Measurements from ENCODE around the gene GATA3. TPM values are rescaled to one million over a fixed set of nuclear protein-coding genes. Genes with fewer than 3 reads are reported as not detected.
A peak's percentile ranks its signal among the peaks of the same experiment; 100 is the strongest.

The GATA3 gene
- total RNA-seq, 4 donors from 2014 or later, result 0.60 TPM; not detected in 3

DNA sequence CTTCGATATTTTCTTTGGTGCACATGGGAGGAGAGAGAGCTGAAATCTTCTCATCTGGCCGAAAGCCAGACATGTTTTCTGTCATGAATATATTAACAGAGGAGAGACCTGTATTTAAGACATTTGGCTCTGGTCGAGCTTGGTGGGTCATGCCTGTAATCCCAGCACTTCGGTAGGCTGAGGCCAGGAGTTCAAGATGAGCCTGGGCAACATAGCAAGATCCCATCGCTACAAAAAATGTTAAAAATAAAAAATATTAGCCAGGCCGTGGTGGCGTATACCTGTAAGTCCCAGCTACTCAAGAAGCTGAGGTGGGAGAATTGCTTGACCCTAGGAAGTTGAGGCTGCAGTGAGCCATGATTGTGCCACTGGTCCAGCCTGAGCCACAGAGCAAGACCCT, 21.9 kb upstream of the GATA3 start:
- no peak overlapping the region for H3K4me3 ChIP-seq
- no peak for DNase-seq (ENCODE audit: low spot score in 2 of 2)
- peaks cover 0 to 41% (median 13%) of the 10 kb centered on the region in 4 donors for H3K4me1 ChIP-seq
- WGBS, 2 donors, result 89 to 93% methylated on average over 7 of the region's 7 CpGs
- H3K27me3 ChIP-seq, result peaks cover 2 to 82% of the 10 kb centered on the region in 2 donors
- TF ChIP-seq POLR2A (IDR thresholded peaks at IDR 0.05), result no peak
- TF ChIP-seq, protein P1, sequence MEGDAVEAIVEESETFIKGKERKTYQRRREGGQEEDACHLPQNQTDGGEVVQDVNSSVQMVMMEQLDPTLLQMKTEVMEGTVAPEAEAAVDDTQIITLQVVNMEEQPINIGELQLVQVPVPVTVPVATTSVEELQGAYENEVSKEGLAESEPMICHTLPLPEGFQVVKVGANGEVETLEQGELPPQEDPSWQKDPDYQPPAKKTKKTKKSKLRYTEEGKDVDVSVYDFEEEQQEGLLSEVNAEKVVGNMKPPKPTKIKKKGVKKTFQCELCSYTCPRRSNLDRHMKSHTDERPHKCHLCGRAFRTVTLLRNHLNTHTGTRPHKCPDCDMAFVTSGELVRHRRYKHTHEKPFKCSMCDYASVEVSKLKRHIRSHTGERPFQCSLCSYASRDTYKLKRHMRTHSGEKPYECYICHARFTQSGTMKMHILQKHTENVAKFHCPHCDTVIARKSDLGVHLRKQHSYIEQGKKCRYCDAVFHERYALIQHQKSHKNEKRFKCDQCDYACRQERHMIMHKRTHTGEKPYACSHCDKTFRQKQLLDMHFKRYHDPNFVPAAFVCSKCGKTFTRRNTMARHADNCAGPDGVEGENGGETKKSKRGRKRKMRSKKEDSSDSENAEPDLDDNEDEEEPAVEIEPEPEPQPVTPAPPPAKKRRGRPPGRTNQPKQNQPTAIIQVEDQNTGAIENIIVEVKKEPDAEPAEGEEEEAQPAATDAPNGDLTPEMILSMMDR (IDR thresholded peaks at IDR 0.05), result no peak
- no peak for TF ChIP-seq EP300 (IDR thresholded peaks at IDR 0.05)
- no peak overlapping the region for H3K27ac ChIP-seq
- H3K36me3 ChIP-seq, result no peaks in the 10 kb centered on the region
- H3K9me3 ChIP-seq, result no peaks in the 10 kb centered on the region

DNA sequence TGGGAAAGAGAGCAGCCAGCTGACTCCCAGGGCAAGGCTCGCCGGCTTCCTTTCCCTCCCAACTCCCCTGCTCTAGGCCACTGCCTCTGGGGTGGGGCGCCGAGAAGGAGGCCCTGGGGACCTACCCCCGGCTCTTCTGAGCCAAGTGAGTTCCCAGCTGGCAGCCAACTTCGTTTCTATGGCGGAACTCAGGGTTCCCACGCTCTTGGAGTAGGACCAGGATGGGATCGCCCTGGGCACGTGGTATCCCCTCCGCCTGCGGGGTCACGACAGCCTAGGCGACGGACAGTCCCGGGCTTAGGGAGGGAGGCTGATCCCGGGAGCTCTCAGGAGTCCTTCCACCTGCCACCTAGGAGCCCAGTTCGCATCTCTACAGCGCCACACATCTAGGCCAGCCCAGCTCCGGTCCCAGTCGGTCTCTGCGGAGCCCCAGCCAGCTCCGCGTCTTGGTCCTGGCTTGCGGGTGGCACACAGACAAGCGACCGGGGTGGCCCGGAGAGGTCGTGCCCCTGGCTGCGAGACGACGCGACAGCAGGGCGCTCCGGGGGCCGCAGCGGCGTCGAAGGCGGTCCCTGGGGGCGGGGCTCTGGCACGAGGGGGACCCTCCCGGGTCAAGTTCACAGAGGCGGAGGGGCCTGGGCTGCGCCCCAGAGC, 20.5 kb upstream of the GATA3 start:
- H3K27me3 ChIP-seq, result peaks cover 2 to 96% of the 10 kb centered on the region in 2 donors
- peaks cover 0 to 48% (median 13%) of the 10 kb centered on the region in 4 donors for H3K4me1 ChIP-seq
- TF ChIP-seq POLR2A (IDR thresholded peaks at IDR 0.05), result no peak
- TF ChIP-seq, protein P1 (IDR thresholded peaks at IDR 0.05), result no peak
- TF ChIP-seq EP300 (IDR thresholded peaks at IDR 0.05), result no peak
- H3K9me3 ChIP-seq, result no peaks in the 10 kb centered on the region
- H3K4me3 ChIP-seq, result peak overlapping the region in 1 of 4 donors; percentile 8
- no peak for DNase-seq (ENCODE audit: low spot score in 2 of 2)
- no peaks in the 10 kb centered on the region for H3K36me3 ChIP-seq
- no peak overlapping the region for H3K27ac ChIP-seq
- WGBS, 2 donors, result 2 to 4% methylated on average over 35 to 44 of the region's 45 CpGs

DNA sequence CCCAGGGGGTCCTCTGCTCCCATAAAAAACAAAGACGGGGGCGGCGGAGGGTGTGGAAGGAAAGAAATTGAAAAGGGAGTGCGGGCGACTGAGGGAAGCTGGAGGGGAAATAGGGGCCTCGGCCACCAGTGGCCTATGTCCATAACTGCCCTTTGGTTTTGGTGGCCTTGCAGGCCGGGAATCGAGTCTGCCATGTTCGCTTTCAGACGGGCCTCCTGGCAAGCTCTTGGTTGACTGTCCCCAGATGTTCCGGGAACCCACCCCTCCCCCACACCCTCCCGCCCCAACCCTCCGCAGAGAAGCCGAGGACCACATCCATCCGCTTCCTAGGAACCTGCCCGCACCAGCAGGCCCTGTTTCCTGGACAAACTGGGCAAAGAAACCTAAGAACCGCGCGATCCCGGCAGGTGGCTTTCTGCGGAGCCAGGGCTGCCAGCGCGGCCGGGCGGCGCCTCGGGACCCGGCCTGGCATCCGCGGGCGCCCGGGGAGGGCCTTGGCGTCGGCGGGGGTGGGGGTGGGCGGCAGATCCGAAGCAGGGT, 20.0 kb upstream of the GATA3 start:
- no peaks in the 10 kb centered on the region for H3K36me3 ChIP-seq
- H3K4me3 ChIP-seq, result peak overlapping the region in 1 of 4 donors; percentile 8
- H3K27me3 ChIP-seq, result peaks cover 4 to 97% of the 10 kb centered on the region in 2 donors
- TF ChIP-seq POLR2A (IDR thresholded peaks at IDR 0.05), result no peak
- no peak for TF ChIP-seq EP300 (IDR thresholded peaks at IDR 0.05)
- TF ChIP-seq, protein P1 (IDR thresholded peaks at IDR 0.05), result no peak
- WGBS, 2 donors, result 4% methylated on average over 10 to 24 of the region's 37 CpGs
- peaks cover 0 to 48% (median 13%) of the 10 kb centered on the region in 4 donors for H3K4me1 ChIP-seq
- H3K27ac ChIP-seq, result no peak overlapping the region
- no peaks in the 10 kb centered on the region for H3K9me3 ChIP-seq
- DNase-seq (ENCODE audit: low spot score in 2 of 2), result no peak

DNA sequence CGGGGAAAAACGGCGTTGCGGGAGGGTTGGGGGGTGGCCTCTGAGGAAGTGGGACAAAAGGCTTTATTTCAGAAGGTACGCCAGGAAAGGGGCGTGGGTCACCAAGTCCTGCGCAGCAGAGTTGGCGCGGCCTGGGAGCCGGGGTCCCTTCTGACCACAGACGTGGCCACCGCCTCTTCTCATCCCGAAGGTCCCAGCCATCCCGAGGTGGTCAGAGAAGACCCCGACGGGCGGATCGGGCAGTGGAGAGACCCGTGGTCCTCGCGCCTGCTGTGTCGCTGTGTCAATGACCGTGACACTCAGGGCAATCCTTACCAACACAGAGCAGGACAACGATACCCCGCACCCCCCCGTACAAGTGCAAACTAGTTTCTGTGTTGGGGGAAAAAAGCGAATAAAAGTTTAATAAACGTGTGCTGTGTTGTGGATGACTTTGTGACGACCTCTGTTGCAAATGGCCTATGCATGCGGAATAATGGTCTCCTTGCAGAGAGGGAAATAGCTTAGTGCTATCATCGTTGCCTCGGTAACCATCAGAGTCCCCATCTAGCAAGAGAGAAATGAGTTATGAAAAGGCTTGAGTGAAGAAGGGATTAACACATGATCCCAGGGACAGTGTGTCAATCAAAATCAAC, 19.4 kb upstream of the GATA3 start:
- H3K9me3 ChIP-seq, result no peaks in the 10 kb centered on the region
- no peaks in the 10 kb centered on the region for H3K36me3 ChIP-seq
- TF ChIP-seq POLR2A (IDR thresholded peaks at IDR 0.05), result no peak
- TF ChIP-seq, protein P1 (IDR thresholded peaks at IDR 0.05), result no peak
- TF ChIP-seq EP300 (IDR thresholded peaks at IDR 0.05), result no peak
- peaks cover 7 to 99% of the 10 kb centered on the region in 2 donors for H3K27me3 ChIP-seq
- no peak overlapping the region for H3K27ac ChIP-seq
- peaks cover 0 to 48% (median 13%) of the 10 kb centered on the region in 4 donors for H3K4me1 ChIP-seq
- 6 to 8% methylated on average over 28 to 32 of the region's 32 CpGs for WGBS, 2 donors
- DNase-seq (ENCODE audit: low spot score in 2 of 2), result no peak
- H3K4me3 ChIP-seq, result no peak overlapping the region
